HL-60 (cell line): ENCODE results near the gene ACD.

Source experiments
- DNase-seq, 2 experiments: peaks; one replicate each; pipeline ENCODE4 v3.0.0-alpha.2; 2010 to 2020; ENCODE audit warnings: low read depth in 1 of 2, low spot score in 1 of 2
- H3K27ac ChIP-seq: fragments of 250-450 bp; sonication (Bioruptor Pico); replicated peaks from 2 replicates; pipeline ENCODE4 v1.5.1; 2020; ENCODE audit warnings: mild to moderate bottlenecking, moderate library complexity
- H3K27me3 ChIP-seq: fragments of 250-450 bp; sonication (Bioruptor Pico); 2 replicates; pipeline ENCODE4 v1.5.1; 2021; ENCODE audit warnings: mild to moderate bottlenecking, moderate library complexity; ENCODE audit not compliant: insufficient read depth, poor library complexity, severe bottlenecking
- H3K4me3 ChIP-seq: replicated peaks from 2 replicates; pipeline ENCODE4 v1.5.1; 2011; ENCODE audit warnings: mild to moderate bottlenecking, control low read depth, low read length; ENCODE audit not compliant: insufficient read depth
- GABPA ChIP-seq: IDR thresholded peaks from 2 replicates; pipeline ENCODE4 v1.6.1; 2012; ENCODE audit warnings: low read depth
- POLR2AphosphoS5 ChIP-seq: IDR thresholded peaks from 2 replicates; pipeline ENCODE4 v1.6.1; 2012; ENCODE audit warnings: low read depth
- SPI1 ChIP-seq: IDR thresholded peaks from 2 replicates; pipeline ENCODE4 v1.6.1; 2012; ENCODE audit warnings: low read depth, mild to moderate bottlenecking, borderline replicate concordance
- TF ChIP-seq, protein P1 (sequence below): IDR thresholded peaks from 2 replicates; pipeline ENCODE4 v1.6.1; 2012; ENCODE audit warnings: low read depth; ENCODE audit not compliant: insufficient replicate concordance
- TF ChIP-seq, protein P2 (sequence below): IDR thresholded peaks from one replicate; pipeline ENCODE4 v1.5.1; 2011; ENCODE audit warnings: low read length, control low read depth, inconsistent platforms; ENCODE audit not compliant: insufficient read depth

Gene ACD

DNA sequence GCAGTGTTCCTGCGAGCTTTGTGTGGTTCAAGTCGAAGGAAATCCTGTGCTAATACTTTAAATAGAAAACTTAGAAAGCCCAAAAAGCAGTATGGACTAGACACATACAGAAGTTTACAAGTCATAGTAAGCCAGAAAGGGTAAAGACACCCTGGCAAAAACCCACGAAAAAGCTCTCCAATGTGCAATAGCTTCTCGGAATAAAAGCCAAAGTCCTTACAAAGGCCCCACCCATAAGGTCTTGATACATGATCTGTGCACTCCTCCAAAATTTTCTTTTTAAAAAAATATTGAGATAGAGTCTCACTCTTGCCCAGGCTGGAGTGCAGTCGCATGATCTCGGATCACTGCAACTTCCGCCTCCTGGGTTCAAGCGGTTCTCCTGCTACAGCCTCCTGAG is 16.9 kb upstream of the ACD start:
- no peaks in the 10 kb centered on the region for H3K27me3 ChIP-seq
- H3K27ac ChIP-seq = no peak overlapping the region
- TF ChIP-seq, protein P1, sequence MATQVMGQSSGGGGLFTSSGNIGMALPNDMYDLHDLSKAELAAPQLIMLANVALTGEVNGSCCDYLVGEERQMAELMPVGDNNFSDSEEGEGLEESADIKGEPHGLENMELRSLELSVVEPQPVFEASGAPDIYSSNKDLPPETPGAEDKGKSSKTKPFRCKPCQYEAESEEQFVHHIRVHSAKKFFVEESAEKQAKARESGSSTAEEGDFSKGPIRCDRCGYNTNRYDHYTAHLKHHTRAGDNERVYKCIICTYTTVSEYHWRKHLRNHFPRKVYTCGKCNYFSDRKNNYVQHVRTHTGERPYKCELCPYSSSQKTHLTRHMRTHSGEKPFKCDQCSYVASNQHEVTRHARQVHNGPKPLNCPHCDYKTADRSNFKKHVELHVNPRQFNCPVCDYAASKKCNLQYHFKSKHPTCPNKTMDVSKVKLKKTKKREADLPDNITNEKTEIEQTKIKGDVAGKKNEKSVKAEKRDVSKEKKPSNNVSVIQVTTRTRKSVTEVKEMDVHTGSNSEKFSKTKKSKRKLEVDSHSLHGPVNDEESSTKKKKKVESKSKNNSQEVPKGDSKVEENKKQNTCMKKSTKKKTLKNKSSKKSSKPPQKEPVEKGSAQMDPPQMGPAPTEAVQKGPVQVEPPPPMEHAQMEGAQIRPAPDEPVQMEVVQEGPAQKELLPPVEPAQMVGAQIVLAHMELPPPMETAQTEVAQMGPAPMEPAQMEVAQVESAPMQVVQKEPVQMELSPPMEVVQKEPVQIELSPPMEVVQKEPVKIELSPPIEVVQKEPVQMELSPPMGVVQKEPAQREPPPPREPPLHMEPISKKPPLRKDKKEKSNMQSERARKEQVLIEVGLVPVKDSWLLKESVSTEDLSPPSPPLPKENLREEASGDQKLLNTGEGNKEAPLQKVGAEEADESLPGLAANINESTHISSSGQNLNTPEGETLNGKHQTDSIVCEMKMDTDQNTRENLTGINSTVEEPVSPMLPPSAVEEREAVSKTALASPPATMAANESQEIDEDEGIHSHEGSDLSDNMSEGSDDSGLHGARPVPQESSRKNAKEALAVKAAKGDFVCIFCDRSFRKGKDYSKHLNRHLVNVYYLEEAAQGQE = no peak
- no peak for TF ChIP-seq GABPA
- TF ChIP-seq SPI1 = no peak
- TF ChIP-seq POLR2AphosphoS5 = no peak
- TF ChIP-seq, protein P2, sequence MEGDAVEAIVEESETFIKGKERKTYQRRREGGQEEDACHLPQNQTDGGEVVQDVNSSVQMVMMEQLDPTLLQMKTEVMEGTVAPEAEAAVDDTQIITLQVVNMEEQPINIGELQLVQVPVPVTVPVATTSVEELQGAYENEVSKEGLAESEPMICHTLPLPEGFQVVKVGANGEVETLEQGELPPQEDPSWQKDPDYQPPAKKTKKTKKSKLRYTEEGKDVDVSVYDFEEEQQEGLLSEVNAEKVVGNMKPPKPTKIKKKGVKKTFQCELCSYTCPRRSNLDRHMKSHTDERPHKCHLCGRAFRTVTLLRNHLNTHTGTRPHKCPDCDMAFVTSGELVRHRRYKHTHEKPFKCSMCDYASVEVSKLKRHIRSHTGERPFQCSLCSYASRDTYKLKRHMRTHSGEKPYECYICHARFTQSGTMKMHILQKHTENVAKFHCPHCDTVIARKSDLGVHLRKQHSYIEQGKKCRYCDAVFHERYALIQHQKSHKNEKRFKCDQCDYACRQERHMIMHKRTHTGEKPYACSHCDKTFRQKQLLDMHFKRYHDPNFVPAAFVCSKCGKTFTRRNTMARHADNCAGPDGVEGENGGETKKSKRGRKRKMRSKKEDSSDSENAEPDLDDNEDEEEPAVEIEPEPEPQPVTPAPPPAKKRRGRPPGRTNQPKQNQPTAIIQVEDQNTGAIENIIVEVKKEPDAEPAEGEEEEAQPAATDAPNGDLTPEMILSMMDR = no peak
- DNase-seq = no peak
- no peak overlapping the region for H3K4me3 ChIP-seq

DNA sequence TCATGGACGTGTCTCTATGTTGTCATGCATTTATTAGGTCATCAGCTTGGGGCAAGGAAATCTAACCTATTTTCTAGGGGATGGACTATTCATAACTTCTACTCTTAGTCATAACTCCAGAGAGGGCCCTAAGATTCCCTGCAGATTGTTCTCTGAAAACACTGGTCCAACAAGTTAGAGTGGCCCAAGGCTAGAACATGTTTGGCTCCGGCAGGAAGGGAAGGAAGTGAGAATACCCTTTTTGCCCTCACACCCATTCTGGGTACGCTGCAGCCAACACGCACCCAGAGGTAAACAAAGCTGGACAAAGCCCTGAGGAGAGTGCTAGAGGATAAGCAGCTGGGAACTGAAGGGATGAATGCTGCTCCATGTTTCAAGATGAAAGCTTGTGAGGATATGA is 16.5 kb upstream of the ACD start:
- no peak overlapping the region for H3K27ac ChIP-seq
- no peaks in the 10 kb centered on the region for H3K27me3 ChIP-seq
- H3K4me3 ChIP-seq = no peak overlapping the region
- DNase-seq = no peak
- TF ChIP-seq, protein P2 = no peak
- TF ChIP-seq SPI1 = no peak
- TF ChIP-seq GABPA = no peak
- TF ChIP-seq, protein P1 = no peak
- TF ChIP-seq POLR2AphosphoS5 = no peak

DNA sequence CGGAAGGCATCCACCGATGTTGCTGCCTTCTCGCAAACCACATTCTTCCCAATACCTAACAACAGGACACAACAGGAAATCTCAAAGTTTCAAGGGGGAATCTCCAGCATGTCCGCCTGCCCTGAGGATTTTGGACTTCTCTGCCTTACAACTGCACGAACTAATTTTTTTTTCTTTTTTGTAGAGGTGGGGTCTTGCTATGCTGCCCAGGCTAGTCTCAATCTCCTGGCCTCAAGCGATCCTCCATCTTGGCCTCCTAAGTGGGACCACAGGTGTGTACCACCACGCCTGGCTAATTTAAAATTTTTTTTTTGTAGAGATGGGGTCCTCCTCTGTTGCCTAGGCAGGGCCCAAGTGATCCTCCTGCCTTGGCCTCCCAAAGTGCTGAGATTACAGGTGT is 15.9 kb upstream of the ACD start:
- Histone ChIP-seq H3K27ac (no peak overlapping the region), H3K27me3 (no peaks in the 10 kb centered on the region), H3K4me3 (no peak overlapping the region)
- TF ChIP-seq, protein P2 = no peak
- TF ChIP-seq POLR2AphosphoS5 = no peak
- TF ChIP-seq, protein P1 = no peak
- TF ChIP-seq GABPA = no peak
- no peak for TF ChIP-seq SPI1
- DNase-seq = no peak
